Naive B cell (primary cell): ENCODE results near the gene TNIK. TPM values are rescaled to one million over a fixed set of nuclear protein-coding genes. Genes with fewer than 3 reads are reported as not detected.

Experiments
- ATAC-seq, 2 donors: fragments of 150-1000 bp; cut with Tn5 transposase; 2 replicates each; pipeline ENCODE4 v1.10.0; 2021; ENCODE audit warnings: low read depth in 2 of 2, mild to moderate bottlenecking in 2 of 2, moderate library complexity in 2 of 2
- DNase-seq: peaks from one replicate; pipeline ENCODE4 v3.0.0; 2022
- H3K27ac Mint-ChIP-seq, 6 donors: one replicate each; pipeline ENCODE4 v1.8.0; 2020 to 2022; ENCODE audit warnings: mild to moderate bottlenecking in 6 of 6, mixed read lengths in 6 of 6, moderate library complexity in 5 of 6, inconsistent platforms in 2 of 6
- H3K27me3 Mint-ChIP-seq, 3 donors: one replicate each; pipeline ENCODE4 v1.8.0; 2021 to 2022; ENCODE audit warnings: mixed read lengths in 3 of 3, mild to moderate bottlenecking in 1 of 3
- H3K36me3 Mint-ChIP-seq, 2 donors: one replicate each; pipeline ENCODE4 v1.8.0; 2020 to 2022; ENCODE audit warnings: mixed read lengths in 2 of 2, inconsistent platforms in 1 of 2, mild to moderate bottlenecking in 1 of 2
- H3K4me1 Mint-ChIP-seq, 3 donors: one replicate each; pipeline ENCODE4 v1.8.0; 2020 to 2022; ENCODE audit warnings: mixed read lengths in 3 of 3, inconsistent platforms in 1 of 3, mild to moderate bottlenecking in 1 of 3, moderate library complexity in 1 of 3
- H3K4me3 Mint-ChIP-seq, 8 donors: one replicate each; pipeline ENCODE4 v1.8.0; 2020 to 2022; ENCODE audit warnings: mild to moderate bottlenecking in 8 of 8, mixed read lengths in 8 of 8, moderate library complexity in 8 of 8, inconsistent platforms in 2 of 8
- H3K9me3 Mint-ChIP-seq, 7 donors: one replicate each; pipeline ENCODE4 v1.8.0; 2020 to 2022; ENCODE audit warnings: mixed read lengths in 7 of 7, mild to moderate bottlenecking in 5 of 7, inconsistent platforms in 2 of 7, moderate library complexity in 1 of 7
- polyA plus RNA-seq, 6 donors: library from polyadenylated mRNA; unstranded; fragments of 300-500 nt; fragmentation: Illumina TruSeq; gene quantifications; one replicate each; pipeline ENCODE4 v1.2.3, GENCODE V29; 2021; ENCODE audit warnings: low read depth in 6 of 6

The TNIK gene
- 1 to 10 TPM in 3 of 6 donors, under 1 TPM in 2, not detected in 1; 0.58 to 1.8 (median 1.1) TPM for polyA plus RNA-seq

GRCh38 chr3:171459942-171460724, at the start of gene TNIK:
Gene TNIK (minus strand): TSS chr3:171460405. CDS start chr3:171460063, 342 bp downstream.
- H3K4me3 Mint-ChIP-seq, result peak within 1 kb of the TSS; percentile 78 to 97 (median 96)
- peaks cover 6 to 11% (median 10%) of the 10 kb centered on the region in 3 donors for H3K27me3 Mint-ChIP-seq
- ATAC-seq (peak; percentile 82 to 85), DNase-seq (peak; percentile 78)
- peaks cover 38 to 46% (median 39%) of the 10 kb centered on the region in 3 donors for H3K4me1 Mint-ChIP-seq
- no peaks in the 10 kb centered on the region for H3K9me3 Mint-ChIP-seq
- peak within 1 kb of the TSS; percentile 40 to 93 (median 88) for H3K27ac Mint-ChIP-seq
- no peaks in the 10 kb centered on the region for H3K36me3 Mint-ChIP-seq

DNA sequence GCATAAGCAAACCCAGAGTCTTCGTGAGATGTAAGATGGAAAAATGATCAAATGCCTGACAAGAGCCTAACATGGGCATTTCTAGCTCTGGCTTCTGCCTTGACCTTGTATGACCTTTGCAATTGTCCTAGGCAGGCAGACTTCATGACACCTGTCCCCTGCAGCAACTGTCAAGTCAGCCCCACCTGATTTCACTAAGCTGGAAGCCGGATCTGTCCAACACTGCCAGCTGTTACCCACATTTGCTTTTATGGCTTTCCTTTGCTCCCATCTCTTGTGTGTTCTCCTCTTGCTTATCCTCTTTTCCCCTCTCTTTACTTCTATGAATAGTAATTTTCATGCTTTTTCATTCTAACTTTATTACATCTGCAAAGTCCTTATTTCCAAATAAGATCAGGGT, 48.5 kb upstream of the TNIK start:
- no peak for ATAC-seq
- Mint-ChIP-seq H3K4me3 (no peak overlapping the region), H3K27ac (no peak overlapping the region)

GRCh38 chr3:171508206-171508605, 48.0 kb upstream of the TNIK start:
- H3K27ac Mint-ChIP-seq, result no peak overlapping the region
- H3K9me3 Mint-ChIP-seq, result peaks cover 0 to 9% (median 2%) of the 10 kb centered on the region in 7 donors
- no peaks in the 10 kb centered on the region for H3K4me1 Mint-ChIP-seq
- H3K4me3 Mint-ChIP-seq, result no peak overlapping the region
- ATAC-seq, result no peak
- H3K27me3 Mint-ChIP-seq, result peaks cover 0 to 5% (median 0%) of the 10 kb centered on the region in 3 donors
- no peaks in the 10 kb centered on the region for H3K36me3 Mint-ChIP-seq
- no peak for DNase-seq

More for the DNA sequence above, 48.5 kb upstream of the TNIK start:
- DNase-seq, result no peak
- Mint-ChIP-seq H3K4me1 (no peaks in the 10 kb centered on the region), H3K27me3 (peaks cover 0 to 5% (median 0%) of the 10 kb centered on the region in 3 donors), H3K9me3 (peaks cover 0 to 9% (median 2%) of the 10 kb centered on the region in 7 donors), H3K36me3 (no peaks in the 10 kb centered on the region)

DNA sequence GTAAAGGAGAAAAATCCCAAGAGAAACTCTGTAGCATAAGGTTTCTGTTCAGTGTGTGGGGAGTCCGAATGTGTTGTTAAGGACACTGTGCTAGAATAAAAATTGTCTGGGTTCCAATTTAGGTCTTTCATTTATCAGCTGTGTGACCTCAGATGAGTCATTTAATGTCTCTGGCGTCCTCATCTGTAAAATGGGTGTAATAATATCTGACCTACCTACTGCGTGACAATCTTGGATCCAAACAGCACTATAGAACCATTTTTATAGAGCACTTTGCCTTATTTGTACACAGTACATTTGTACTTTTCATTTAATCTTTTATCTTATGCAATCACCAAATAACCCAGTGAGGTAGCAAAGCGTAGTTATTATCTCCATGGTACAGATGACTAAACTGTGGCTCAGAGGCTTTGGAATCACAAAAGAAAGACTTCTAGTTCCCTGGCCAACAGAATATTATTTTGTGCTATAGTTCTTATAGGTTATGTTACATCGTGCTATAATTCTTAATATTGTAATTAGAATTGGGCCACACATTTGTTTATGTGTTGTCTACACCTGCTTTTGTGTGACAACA, 46.6 kb upstream of the TNIK start:
- Mint-ChIP-seq H3K36me3 (no peaks in the 10 kb centered on the region), H3K4me3 (no peak overlapping the region), H3K9me3 (peaks cover 0 to 9% (median 2%) of the 10 kb centered on the region in 7 donors), H3K27ac (no peak overlapping the region), H3K4me1 (no peaks in the 10 kb centered on the region), H3K27me3 (peaks cover 0 to under 1% (median 0%) of the 10 kb centered on the region in 3 donors)
- ATAC-seq (no peak), DNase-seq (no peak)

DNA sequence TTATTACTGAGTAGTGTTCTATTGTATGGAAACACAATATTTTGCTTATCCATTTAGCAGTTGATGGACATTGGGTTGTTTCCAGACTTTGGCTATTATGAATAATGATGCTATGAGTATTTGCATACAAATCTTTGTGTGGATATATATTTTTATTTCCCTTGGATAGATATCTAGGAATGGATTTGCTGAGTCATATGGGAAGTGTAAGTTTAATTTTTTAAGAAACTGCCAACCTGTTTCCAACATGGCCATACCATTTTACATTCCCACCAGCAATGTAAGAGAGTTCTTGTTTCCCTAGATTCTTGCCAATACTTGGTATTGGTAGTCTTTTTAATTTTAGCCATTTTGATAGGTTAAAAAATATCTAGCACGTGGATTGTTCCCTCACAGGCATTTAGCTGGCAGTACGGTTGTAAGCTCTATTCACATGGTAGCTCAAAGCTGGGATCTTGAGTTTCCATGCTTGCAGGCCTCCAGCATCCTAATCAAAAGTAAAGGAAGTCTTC, 45.7 kb upstream of the TNIK start:
- peaks cover 0 to 9% (median 2%) of the 10 kb centered on the region in 7 donors for H3K9me3 Mint-ChIP-seq
- H3K4me1 Mint-ChIP-seq, result no peaks in the 10 kb centered on the region
- ATAC-seq (no peak), DNase-seq (no peak)
- H3K36me3 Mint-ChIP-seq, result no peaks in the 10 kb centered on the region
- no peaks in the 10 kb centered on the region for H3K27me3 Mint-ChIP-seq
- H3K4me3 Mint-ChIP-seq, result no peak overlapping the region
- no peak overlapping the region for H3K27ac Mint-ChIP-seq

- Mint-ChIP-seq H3K4me3 (peak overlapping the region in 1 of 8 donors; percentile 32), H3K36me3 (no peaks in the 10 kb centered on the region), H3K4me1 (no peaks in the 10 kb centered on the region), H3K9me3 (peaks cover 0 to 9% (median 2%) of the 10 kb centered on the region in 7 donors), H3K27me3 (peaks cover 0 to 4% (median 0%) of the 10 kb centered on the region in 3 donors), H3K27ac (no peak overlapping the region)
- no peak for ATAC-seq
- no peak for DNase-seq
Measured at GRCh38 chr3:171504376-171504775, 44.2 kb upstream of the TNIK start.

- peaks cover 0 to 4% (median 0%) of the 10 kb centered on the region in 3 donors for H3K27me3 Mint-ChIP-seq
- no peak overlapping the region for H3K4me3 Mint-ChIP-seq
- H3K36me3 Mint-ChIP-seq, result no peaks in the 10 kb centered on the region
- peaks cover 0 to 9% (median 2%) of the 10 kb centered on the region in 7 donors for H3K9me3 Mint-ChIP-seq
- H3K27ac Mint-ChIP-seq, result no peak overlapping the region
- no peak for ATAC-seq
- no peaks in the 10 kb centered on the region for H3K4me1 Mint-ChIP-seq
- DNase-seq, result no peak
Measured at GRCh38 chr3:171503817-171504216, 43.6 kb upstream of the TNIK start.

- Mint-ChIP-seq H3K27me3 (peaks cover 0 to 4% (median 0%) of the 10 kb centered on the region in 3 donors), H3K9me3 (no peaks in the 10 kb centered on the region), H3K4me1 (no peaks in the 10 kb centered on the region), H3K36me3 (no peaks in the 10 kb centered on the region), H3K4me3 (no peak overlapping the region), H3K27ac (no peak overlapping the region)
- no peak for ATAC-seq
- no peak for DNase-seq
Measured at GRCh38 chr3:171498921-171499320, 38.7 kb upstream of the TNIK start.

DNA sequence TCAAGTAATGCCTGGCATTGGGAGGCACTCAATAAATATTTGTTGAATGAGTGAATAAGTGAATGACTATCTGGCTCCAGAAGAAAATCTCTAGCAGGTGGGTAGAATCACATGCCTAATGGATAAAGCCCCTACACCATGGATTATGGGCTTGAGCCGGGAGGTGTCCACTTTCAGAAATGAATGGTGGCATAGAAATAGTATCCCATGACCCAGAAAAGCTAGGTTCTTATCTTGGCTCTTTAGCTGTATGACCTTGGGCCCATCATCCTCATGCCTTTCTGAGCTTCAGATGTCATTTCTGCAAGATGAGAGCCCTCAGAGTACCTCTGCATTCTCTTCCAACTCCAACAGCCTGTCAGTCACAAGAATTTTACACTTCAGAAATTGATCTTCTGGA, 37.3 kb upstream of the TNIK start:
- peak overlapping the region in 1 of 6 donors; percentile 36 for H3K27ac Mint-ChIP-seq
- DNase-seq, result no peak

DNA sequence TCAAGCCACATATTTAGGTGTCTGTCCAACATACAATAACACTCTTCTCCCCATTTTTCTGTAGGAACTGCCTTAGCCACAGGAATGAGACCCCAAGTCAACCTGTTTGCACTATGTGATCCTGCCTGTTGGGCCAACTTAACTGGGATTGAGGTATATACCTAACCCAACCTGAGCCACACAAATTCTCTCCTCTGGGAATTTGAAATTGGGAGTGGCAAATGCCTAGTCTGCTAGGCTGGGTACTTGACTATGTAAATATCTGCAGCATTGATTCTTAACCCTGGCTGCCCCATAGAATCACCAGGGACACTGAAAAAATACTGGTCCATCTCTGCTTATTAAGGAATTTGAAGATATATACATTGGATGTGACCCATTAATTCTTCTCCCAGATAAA, 35.2 kb upstream of the TNIK start:
- DNase-seq, result no peak
- ATAC-seq, result no peak
- Mint-ChIP-seq H3K27me3 (peaks cover 0 to 4% (median 0%) of the 10 kb centered on the region in 3 donors), H3K4me1 (peaks cover 6 to 10% (median 8%) of the 10 kb centered on the region in 3 donors), H3K9me3 (no peaks in the 10 kb centered on the region), H3K4me3 (no peak overlapping the region), H3K36me3 (no peaks in the 10 kb centered on the region), H3K27ac (no peak overlapping the region)

More for the DNA sequence above, 37.3 kb upstream of the TNIK start:
- Mint-ChIP-seq H3K4me3 (no peak overlapping the region), H3K36me3 (no peaks in the 10 kb centered on the region), H3K4me1 (no peaks in the 10 kb centered on the region), H3K9me3 (no peaks in the 10 kb centered on the region), H3K27me3 (peaks cover 0 to 4% (median 0%) of the 10 kb centered on the region in 3 donors)
- no peak for ATAC-seq

DNA sequence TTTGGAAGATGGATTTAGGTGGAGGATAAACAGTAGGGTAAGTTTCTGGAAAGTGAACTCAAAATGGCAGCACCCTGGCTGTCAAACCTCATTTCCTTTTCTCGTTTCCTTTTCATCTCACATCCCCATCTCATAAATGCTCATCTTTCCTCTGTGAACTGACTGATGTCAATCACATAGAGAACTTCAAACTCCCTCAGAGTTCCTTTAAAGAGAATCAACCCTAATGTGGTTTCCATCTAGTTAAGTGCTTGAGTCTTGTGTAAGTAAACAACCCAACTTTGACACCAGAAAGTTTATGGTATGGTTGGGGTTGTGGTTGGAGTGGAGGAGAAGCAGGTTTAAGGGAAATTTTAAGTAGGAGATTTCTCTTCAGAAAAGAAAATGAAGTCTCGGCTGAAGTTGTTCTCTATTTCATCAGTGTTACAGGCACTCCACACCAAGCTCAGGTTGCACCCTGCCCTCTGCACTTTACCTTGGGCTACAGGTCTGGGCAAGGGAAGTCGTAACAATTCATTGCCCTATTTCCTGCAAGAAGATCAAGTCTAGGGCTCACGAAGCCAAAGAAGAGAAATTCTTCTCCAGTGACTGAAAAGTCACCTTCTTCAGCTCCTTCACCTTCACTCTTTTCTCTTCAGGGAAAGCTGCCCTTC, 34.4 kb upstream of the TNIK start:
- H3K27me3 Mint-ChIP-seq, result peaks cover 0 to 2% (median 0%) of the 10 kb centered on the region in 3 donors
- no peaks in the 10 kb centered on the region for H3K36me3 Mint-ChIP-seq
- H3K4me3 Mint-ChIP-seq, result no peak overlapping the region
- no peaks in the 10 kb centered on the region for H3K9me3 Mint-ChIP-seq
- ATAC-seq, result no peak
- H3K27ac Mint-ChIP-seq, result no peak overlapping the region
- H3K4me1 Mint-ChIP-seq, result peaks cover 6 to 12% (median 8%) of the 10 kb centered on the region in 3 donors
- DNase-seq, result no peak

- H3K27ac Mint-ChIP-seq, result peak overlapping the region in 1 of 6 donors; percentile 39
- H3K36me3 Mint-ChIP-seq, result no peaks in the 10 kb centered on the region
- DNase-seq (no peak), ATAC-seq (peak in 1 of 2 donors; percentile 23)
- no peaks in the 10 kb centered on the region for H3K27me3 Mint-ChIP-seq
- no peaks in the 10 kb centered on the region for H3K9me3 Mint-ChIP-seq
- peak overlapping the region in 7 of 8 donors; percentile 42 to 85 (median 59) for H3K4me3 Mint-ChIP-seq
- H3K4me1 Mint-ChIP-seq, result peaks cover 6 to 12% (median 8%) of the 10 kb centered on the region in 3 donors
Measured at GRCh38 chr3:171491361-171491760, 31.2 kb upstream of the TNIK start.

GRCh38 chr3:171490901-171491300, 30.7 kb upstream of the TNIK start:
- Mint-ChIP-seq H3K9me3 (no peaks in the 10 kb centered on the region), H3K4me3 (peak overlapping the region in 6 of 8 donors; percentile 42 to 85 (median 63)), H3K27ac (peak overlapping the region in 1 of 6 donors; percentile 60), H3K4me1 (peaks cover 6 to 12% (median 8%) of the 10 kb centered on the region in 3 donors), H3K36me3 (no peaks in the 10 kb centered on the region), H3K27me3 (no peaks in the 10 kb centered on the region)
- no peak for ATAC-seq
- DNase-seq, result no peak
